Muscle of leg (tissue), 11 donors: ENCODE measurements around the gene TBXAS1. TPM values are rescaled to one million over a fixed set of nuclear protein-coding genes. Genes with fewer than 3 reads are reported as not detected.

ENCODE experiments used
- DNase-seq: peaks from one replicate; pipeline ENCODE4 v3.0.0; 2013
- H3K27ac ChIP-seq: one replicate; pipeline ENCODE4 v1.5.1; 2013; ENCODE audit warnings: mild to moderate bottlenecking, low read length, control low read depth
- H3K27me3 ChIP-seq: one replicate; pipeline ENCODE4 v1.6.1; 2013; ENCODE audit warnings: low read length; ENCODE audit not compliant: control insufficient read depth, insufficient read depth
- H3K36me3 ChIP-seq: one replicate; pipeline ENCODE4 v1.6.1; 2013; ENCODE audit warnings: low read length; ENCODE audit not compliant: control insufficient read depth, insufficient read depth
- H3K4me1 ChIP-seq: one replicate; pipeline ENCODE4 v1.6.1; 2013; ENCODE audit warnings: low read length; ENCODE audit not compliant: control insufficient read depth, insufficient read depth
- H3K4me3 ChIP-seq: one replicate; pipeline ENCODE4 v1.5.1; 2013; ENCODE audit warnings: low read length, control low read depth
- H3K9me3 ChIP-seq: replicated peaks from 2 replicates; pipeline ENCODE4 v1.6.1; 2013; ENCODE audit warnings: low read depth, low read length; ENCODE audit not compliant: control insufficient read depth
- WGBS: methylation state at CpG from one replicate; pipeline ENCODE4 v1.1.5; 2013; ENCODE audit warnings: missing lambda C conversion rate; ENCODE audit not compliant: insufficient coverage; 5-methylcytosine and 5-hydroxymethylcytosine counted together
- polyA plus RNA-seq, 8 donors: library from polyadenylated mRNA; unstranded; fragments of 120-200 nt; gene quantifications; one replicate each; pipeline versions ENCODE4 v1.2.1 to v1.2.3, GENCODE V29; 2013; ENCODE audit warnings: inconsistent platforms in 1 of 8, low replicate concordance in 1 of 8; ENCODE audit not compliant: insufficient read length in 8 of 8, insufficient read depth in 1 of 8
- total RNA-seq: library from RNA; stranded (reverse); fragments of 120-200 nt; gene quantifications from one replicate; pipeline ENCODE4 v1.2.4, GENCODE V29; 2013

Gene TBXAS1
- total and polyA plus RNA-seq, 9 donors: 2.6 to 4.5 (median 3.4) TPM

GRCh38 chr7:140059273-140060242, 230.5 kb downstream of the TBXAS1 start:
- Histone ChIP-seq H3K9me3 (no peaks in the 10 kb centered on the region), H3K36me3 (peaks cover 19% of the 10 kb centered on the region), H3K27me3 (no peaks in the 10 kb centered on the region), H3K4me1 (peaks cover 36% of the 10 kb centered on the region), H3K27ac (no peak overlapping the region), H3K4me3 (no peak overlapping the region)
- no peak for DNase-seq
- WGBS: 81% methylated on average over 6 of the region's 12 CpGs

GRCh38 chr7:140060243-140060630, 231.2 kb downstream of the TBXAS1 start:
- WGBS: 90% methylated on average over 1 of the region's 3 CpGs
- peaks cover 14% of the 10 kb centered on the region for H3K36me3 ChIP-seq
- peak overlapping the region; percentile 93 for H3K27ac ChIP-seq
- no peak overlapping the region for H3K4me3 ChIP-seq
- peaks cover 36% of the 10 kb centered on the region for H3K4me1 ChIP-seq
- DNase-seq: no peak
- no peaks in the 10 kb centered on the region for H3K9me3 ChIP-seq
- no peaks in the 10 kb centered on the region for H3K27me3 ChIP-seq

- Histone ChIP-seq H3K9me3 (peaks cover 2% of the 10 kb centered on the region), H3K27ac (peak overlapping the region; percentile 93)
These were observed 231.9 kb downstream of the TBXAS1 start for GRCh38 chr7:140060788-140061606.

GRCh38 chr7:140061607-140061930, 232.5 kb downstream of the TBXAS1 start:
- peaks cover 36% of the 10 kb centered on the region for H3K4me1 ChIP-seq
- H3K36me3 ChIP-seq: peaks cover 11% of the 10 kb centered on the region
- H3K9me3 ChIP-seq: peaks cover 6% of the 10 kb centered on the region
- peak overlapping the region; percentile 93 for H3K27ac ChIP-seq
- H3K4me3 ChIP-seq: peak overlapping the region; percentile 88
- WGBS: 93% methylated on average over 2 of the region's 2 CpGs
- H3K27me3 ChIP-seq: no peaks in the 10 kb centered on the region
- DNase-seq: no peak

More at GRCh38 chr7:140060788-140061606, 231.9 kb downstream of the TBXAS1 start:
- Histone ChIP-seq H3K4me3 (peak overlapping the region; percentile 88), H3K36me3 (peaks cover 14% of the 10 kb centered on the region), H3K4me1 (peaks cover 36% of the 10 kb centered on the region), H3K27me3 (no peaks in the 10 kb centered on the region)
- peak; percentile 82 for DNase-seq
- 66% methylated on average over 10 of the region's 11 CpGs for WGBS

GRCh38 chr7:140062118-140062527, 233.1 kb downstream of the TBXAS1 start:
- Histone ChIP-seq H3K9me3 (peaks cover 6% of the 10 kb centered on the region), H3K36me3 (peaks cover 6% of the 10 kb centered on the region), H3K27ac (peak overlapping the region; percentile 93), H3K4me3 (peak overlapping the region; percentile 88), H3K27me3 (no peaks in the 10 kb centered on the region), H3K4me1 (peaks cover 36% of the 10 kb centered on the region)
- WGBS: 12% methylated on average over 32 of the region's 32 CpGs
- peak; percentile 34 for DNase-seq

GRCh38 chr7:140062528-140063299, 233.7 kb downstream of the TBXAS1 start, which contains the start of gene PARP12:
TSS of gene PARP12 (minus strand) at chr7:140062951. CDS start at chr7:140062847, 104 bp downstream.
- Histone ChIP-seq H3K36me3 (peaks cover 3% of the 10 kb centered on the region), H3K27ac (peak within 1 kb of the TSS; percentile 95), H3K27me3 (no peaks in the 10 kb centered on the region), H3K9me3 (peaks cover 10% of the 10 kb centered on the region), H3K4me1 (peaks cover 36% of the 10 kb centered on the region), H3K4me3 (peak within 1 kb of the TSS; percentile 88)
- under 1% methylated on average over 102 of the region's 106 CpGs for WGBS
- DNase-seq: peak; percentile 93

GRCh38 chr7:140067052-140067451, 238.0 kb downstream of the TBXAS1 start:
- WGBS: no CpG with 5 or more reads among the region's 2 CpGs
- Histone ChIP-seq H3K4me3 (no peak overlapping the region), H3K9me3 (peaks cover 10% of the 10 kb centered on the region), H3K27me3 (no peaks in the 10 kb centered on the region), H3K36me3 (no peaks in the 10 kb centered on the region), H3K27ac (no peak overlapping the region), H3K4me1 (peaks cover 5% of the 10 kb centered on the region)
- no peak for DNase-seq

- H3K4me1 ChIP-seq: peaks cover 2% of the 10 kb centered on the region
- no peak overlapping the region for H3K27ac ChIP-seq
- no CpG with 5 or more reads among the region's 2 CpGs for WGBS
- H3K27me3 ChIP-seq: no peaks in the 10 kb centered on the region
- DNase-seq: no peak
- H3K4me3 ChIP-seq: no peak overlapping the region
- peaks cover 10% of the 10 kb centered on the region for H3K9me3 ChIP-seq
- no peaks in the 10 kb centered on the region for H3K36me3 ChIP-seq
These were observed 239.0 kb downstream of the TBXAS1 start for GRCh38 chr7:140068033-140068432.

- H3K27ac ChIP-seq: no peak overlapping the region
- no peak overlapping the region for H3K4me3 ChIP-seq
- no peaks in the 10 kb centered on the region for H3K27me3 ChIP-seq
- H3K4me1 ChIP-seq: no peaks in the 10 kb centered on the region
- DNase-seq: no peak
- WGBS: 82% methylated on average over 3 of the region's 4 CpGs
- H3K9me3 ChIP-seq: peaks cover 10% of the 10 kb centered on the region
- H3K36me3 ChIP-seq: no peaks in the 10 kb centered on the region
These were observed 240.4 kb downstream of the TBXAS1 start for GRCh38 chr7:140069298-140069949.
